ENCODE results near the gene ERMN.
"Not testable (repeated sequence)": the region's sequence is repeated elsewhere in the genome, so short reads cannot be mapped to it uniquely, and the experiment has no call there.

The ERMN gene

GRCh38 chr2:157301307-157301706 is 24.3 kb downstream of the ERMN start:
- H3K4me3 ChIP-seq (ENCODE audit: low read depth, low read length): no peak overlapping the region

GRCh38 chr2:157296958-157297357 is 28.7 kb downstream of the ERMN start:
- no peak overlapping the region for H3K4me3 ChIP-seq (ENCODE audit: low read depth, low read length)

- H3K4me3 ChIP-seq (ENCODE audit: low read depth, low read length): no peak overlapping the region
Observed at GRCh38 chr2:157296490-157296889, 29.1 kb downstream of the ERMN start.

GRCh38 chr2:157292853-157293252 is 32.8 kb downstream of the ERMN start:
- no peak overlapping the region for H3K4me3 ChIP-seq (ENCODE audit: low read depth, low read length)

DNA sequence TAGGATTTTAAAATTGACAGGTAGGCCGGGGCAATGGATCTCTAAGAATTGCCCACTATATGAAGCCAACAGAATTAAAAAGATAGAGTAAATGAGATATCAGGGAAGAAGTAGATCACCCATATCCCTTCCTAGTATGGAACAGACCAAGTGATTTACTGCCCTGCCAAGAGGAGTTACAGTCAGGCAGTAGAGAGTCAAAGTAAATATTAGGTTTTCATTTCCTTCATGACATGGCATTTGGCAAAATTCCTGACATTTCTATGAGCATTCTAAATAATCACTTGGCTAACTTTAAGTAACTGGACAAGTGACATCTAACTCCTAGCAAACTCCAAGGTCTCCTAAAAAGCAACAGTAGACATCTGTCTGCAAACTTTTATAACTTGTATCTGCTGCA is 34.6 kb downstream of the ERMN start:
- no peak overlapping the region for H3K4me3 ChIP-seq (ENCODE audit: low read depth, low read length)

- no peak overlapping the region for H3K4me3 ChIP-seq (ENCODE audit: low read depth, low read length)
Observed at GRCh38 chr2:157290525-157290924, 35.1 kb downstream of the ERMN start.

GRCh38 chr2:157287160-157287559 is 38.5 kb downstream of the ERMN start:
- no peak overlapping the region for H3K4me3 ChIP-seq (ENCODE audit: low read depth, low read length)

DNA sequence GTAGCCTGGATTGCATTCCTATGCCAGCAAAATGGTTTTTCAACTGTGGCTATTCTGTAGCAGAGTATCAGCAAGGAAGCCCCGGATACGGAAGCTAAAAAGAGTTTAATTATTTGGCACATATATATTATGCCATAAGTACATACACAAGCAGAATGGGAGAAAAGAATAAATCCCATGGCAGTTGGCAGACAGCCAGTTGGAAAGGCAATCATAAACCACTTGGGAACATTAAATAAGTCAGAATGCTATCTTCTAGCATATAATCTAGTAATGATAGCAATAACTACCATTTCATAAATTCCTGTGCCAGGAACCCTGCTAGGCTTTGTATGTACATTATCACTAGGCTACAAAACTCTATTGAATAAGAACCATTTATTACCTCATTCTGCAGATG is 42.2 kb downstream of the ERMN start:
- H3K4me3 ChIP-seq (ENCODE audit: low read depth, low read length): no peak overlapping the region

DNA sequence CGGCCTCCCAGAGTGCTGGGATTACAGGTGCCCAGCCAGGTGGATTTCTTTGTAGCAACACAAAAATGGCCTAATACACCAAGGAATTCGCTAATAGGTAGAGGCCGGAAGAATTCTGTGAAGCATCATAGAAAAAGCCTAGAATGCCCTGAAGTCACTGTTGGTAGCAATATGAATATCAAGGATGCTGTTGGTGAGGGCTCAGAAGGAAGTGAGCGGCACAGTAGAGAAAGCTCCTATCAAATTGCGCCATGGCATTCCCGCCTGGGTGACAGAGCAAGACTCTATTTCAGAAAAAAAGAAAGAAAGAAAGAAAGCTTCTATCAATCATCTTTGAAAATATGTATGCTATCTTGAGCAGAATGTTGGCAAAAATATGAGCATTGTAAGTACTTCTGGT is 44.3 kb downstream of the ERMN start:
- no peak overlapping the region for H3K4me3 ChIP-seq (ENCODE audit: low read depth, low read length)

GRCh38 chr2:157279311-157279710 is 46.3 kb downstream of the ERMN start:
- not testable (repeated sequence) for H3K4me3 ChIP-seq (ENCODE audit: low read depth, low read length)

DNA sequence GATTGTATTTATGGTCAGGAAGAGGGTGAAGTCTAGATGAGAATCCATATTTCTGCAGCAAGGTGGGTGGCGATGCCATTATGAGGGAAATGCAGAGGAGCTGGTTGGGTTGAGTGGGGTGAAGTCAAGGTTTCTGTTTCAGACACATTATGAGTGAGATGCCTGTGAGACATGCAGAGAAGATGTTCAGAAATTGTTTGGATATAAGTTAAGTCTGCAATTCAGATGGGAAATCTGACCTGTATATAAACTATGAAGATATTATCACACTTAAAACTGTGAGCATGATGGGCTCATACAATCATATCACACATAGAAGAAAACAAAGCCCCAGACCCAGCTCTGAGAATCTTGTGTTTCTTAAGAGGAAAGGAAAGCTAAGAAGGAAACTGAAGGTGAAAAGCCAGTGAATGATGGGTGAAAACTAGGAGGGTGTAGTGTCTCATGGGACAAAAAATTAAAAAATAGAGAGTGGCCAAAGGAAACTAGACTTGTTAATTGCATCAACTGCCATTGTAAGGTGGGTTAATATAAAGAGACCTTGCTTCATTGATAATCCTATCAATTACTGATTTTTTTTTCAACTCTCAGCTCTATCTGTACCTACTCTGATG is 53.9 kb downstream of the ERMN start:
- H3K4me3 ChIP-seq (ENCODE audit: low read depth, low read length): no peak overlapping the region

- H3K4me3 ChIP-seq (ENCODE audit: low read depth, low read length): no peak overlapping the region
Observed at GRCh38 chr2:157269922-157270321, 55.7 kb downstream of the ERMN start.

- H3K4me3 ChIP-seq (ENCODE audit: low read depth, low read length): no peak overlapping the region
Observed at GRCh38 chr2:157269060-157269459, 56.6 kb downstream of the ERMN start.

All from iPS-11a (cell line).